GM12878 (cell line): Measurements from ENCODE around the gene TANC1. TPM values are rescaled to one million over a fixed set of nuclear protein-coding genes. Genes with fewer than 3 reads are reported as not detected.

Source experiments
- ATAC-seq: fragments of 200-7000 bp; cut with Tn5 transposase; 3 replicates; pipeline ENCODE4 v1.9.1; 2020; ENCODE audit warnings: mild to moderate bottlenecking, moderate library complexity
- BruUV-seq: library from RNA; stranded (reverse); fragments of 400-500 nt; replicated peaks from 2 replicates; lab custom pipeline; 2021; lab: Mats Ljungman, UMichigan
- CTCF ChIA-PET: fragments of 300-600 bp; sonication (Branson Sonifier 250); formaldehyde crosslinking; extraction: SDS; loops from one replicate; lab custom pipeline; 2021; ENCODE audit warnings: inconsistent platforms; lab: Yijun Ruan, JAX
- POLR2A ChIA-PET: fragments of 350-600 bp; formaldehyde crosslinking; extraction: SDS; loops from one replicate; lab custom pipeline; 2021; ENCODE audit warnings: inconsistent platforms; lab: Charles Lee
- RAD21 ChIA-PET: fragments of 300-600 bp; sonication (Branson Sonifier 250); formaldehyde crosslinking; loops from one replicate; lab custom pipeline; 2023; ENCODE audit warnings: antibody characterized with exemption; ENCODE audit not compliant: unreplicated experiment; lab: Charles Lee
- SMC1A ChIA-PET: fragments of 300-600 bp; sonication (Branson Sonifier 250); formaldehyde crosslinking; loops from one replicate; lab custom pipeline; 2023; ENCODE audit not compliant: unreplicated experiment, uncharacterized antibody; lab: Charles Lee
- DNase-seq: peaks from one replicate; pipeline ENCODE4 v3.0.0-alpha.2; 2011; ENCODE audit warnings: low read depth, low spot score
- FAIRE-seq: peaks from 3 replicates; lab custom pipeline; 2011; peaks lifted over from hg19 to GRCh38; lab: Jason Lieb, UNC
- H2AFZ ChIP-seq: 2 replicates; pipeline ENCODE4 v1.6.0; 2011; ENCODE audit warnings: low read depth, low read length, control low read depth; ENCODE audit not compliant: control insufficient read depth
- H3K27ac ChIP-seq: 2 replicates; pipeline ENCODE4 v1.5.1; 2011; ENCODE audit warnings: control low read depth; ENCODE audit not compliant: control insufficient read depth, insufficient read depth
- H3K27me3 ChIP-seq, 2 experiments: replicated peaks in 1 of 2; 2 replicates each; pipeline versions ENCODE4 v1.6.0 to v1.6.1; 2011; ENCODE audit warnings: low read length in 1 of 2; ENCODE audit not compliant: control insufficient read depth in 2 of 2, insufficient read depth in 2 of 2
- H3K36me3 ChIP-seq, 2 experiments: 2 replicates each; pipeline ENCODE4 v1.5.1; 2011; ENCODE audit warnings: low read length in 1 of 2; ENCODE audit not compliant: control insufficient read depth in 2 of 2, insufficient read depth in 2 of 2
- H3K4me1 ChIP-seq: 2 replicates; pipeline ENCODE4 v1.6.1; 2011; ENCODE audit warnings: mild to moderate bottlenecking, low read length, moderate library complexity, mixed read lengths; ENCODE audit not compliant: control insufficient read depth, insufficient read depth
- H3K4me2 ChIP-seq: 2 replicates; pipeline ENCODE4 v1.6.0; 2011; ENCODE audit warnings: control low read depth; ENCODE audit not compliant: control insufficient read depth, insufficient read depth
- H3K4me3 ChIP-seq: fragments of 200-600 bp; sonication (generic); 2 replicates; pipeline ENCODE4 v1.5.1; 2016
- H3K79me2 ChIP-seq: 2 replicates; pipeline ENCODE4 v1.6.0; 2011; ENCODE audit warnings: low read length; ENCODE audit not compliant: control insufficient read depth, insufficient read depth
- H3K9ac ChIP-seq: 2 replicates; pipeline ENCODE4 v1.8.0; 2011; ENCODE audit warnings: low read length, control low read depth, mixed read lengths; ENCODE audit not compliant: control insufficient read depth, insufficient read depth
- H3K9me3 ChIP-seq: replicated peaks from 3 replicates; pipeline ENCODE4 v1.5.1; 2011; ENCODE audit warnings: mild to moderate bottlenecking, low read length; ENCODE audit not compliant: control insufficient read depth, insufficient read depth
- H4K20me1 ChIP-seq: 2 replicates; pipeline ENCODE4 v1.6.0; 2011; ENCODE audit not compliant: control insufficient read depth, insufficient read depth
- BMI1 ChIP-seq: fragments of 450-650 bp; IDR thresholded peaks from 2 replicates; pipeline ENCODE4 v1.6.1; 2016; ENCODE audit warnings: mild to moderate bottlenecking, moderate library complexity, borderline replicate concordance
- EGR1 ChIP-seq, 2 experiments: IDR thresholded peaks; 1 replicate in 1 of 2; 2 replicates in 1 of 2; pipeline ENCODE4 v1.6.1; 2011 to 2012; ENCODE audit warnings: low read depth in 2 of 2, low read length in 2 of 2, borderline replicate concordance in 1 of 2, mild to moderate bottlenecking in 1 of 2, moderate library complexity in 1 of 2
- ETV6 ChIP-seq, 2 experiments: fragments of 450-650 bp in 1 of 2; IDR thresholded peaks in 1 of 2; conservative IDR thresholded peaks in 1 of 2; 2 replicates each; pipeline ENCODE4 v1.6.1; 2014; ENCODE audit warnings: antibody characterized with exemption in 1 of 2, borderline replicate concordance in 1 of 2, low read depth in 1 of 2, mild to moderate bottlenecking in 1 of 2, moderate library complexity in 1 of 2
- EZH2 ChIP-seq: IDR thresholded peaks from 2 replicates; pipeline ENCODE4 v1.6.1; 2012; ENCODE audit warnings: low read depth, mild to moderate bottlenecking, control low read depth, inconsistent platforms, low read length, borderline replicate concordance; ENCODE audit not compliant: control insufficient read depth
- GABPA ChIP-seq: IDR thresholded peaks from 2 replicates; pipeline ENCODE4 v1.6.1; 2014; ENCODE audit warnings: antibody characterized with exemption, low read depth, mild to moderate bottlenecking, inconsistent platforms
- IRF4 ChIP-seq: IDR thresholded peaks from 2 replicates; pipeline ENCODE4 v1.6.1; 2011; ENCODE audit warnings: low read depth, low read length
- IRF5 ChIP-seq: fragments of 450-650 bp; IDR thresholded peaks from 2 replicates; pipeline ENCODE4 v1.6.1; 2017; ENCODE audit warnings: borderline replicate concordance
- JUND ChIP-seq: IDR thresholded peaks from 2 replicates; pipeline ENCODE4 v1.6.1; 2012; ENCODE audit warnings: low read depth, mild to moderate bottlenecking, low read length, improper control_type of control experiment, moderate library complexity
- MEF2B ChIP-seq: fragments of 450-650 bp; IDR thresholded peaks from 2 replicates; pipeline ENCODE4 v1.6.1; 2018; ENCODE audit warnings: mild to moderate bottlenecking, moderate library complexity; ENCODE audit not compliant: partially characterized antibody, poor library complexity, severe bottlenecking
- NFYA ChIP-seq: IDR thresholded peaks from 2 replicates; pipeline ENCODE4 v1.6.1; 2011; ENCODE audit warnings: low read depth, mild to moderate bottlenecking, low read length, improper control_type of control experiment, borderline replicate concordance
- PAX8 ChIP-seq: fragments of 450-650 bp; IDR thresholded peaks from 2 replicates; pipeline ENCODE4 v1.6.1; 2017; ENCODE audit warnings: mild to moderate bottlenecking, moderate library complexity
- POLR2AphosphoS5 ChIP-seq: IDR thresholded peaks from 2 replicates; pipeline ENCODE4 v1.6.1; 2011; ENCODE audit warnings: mild to moderate bottlenecking, low read length, inconsistent platforms
- SP1 ChIP-seq: IDR thresholded peaks from one replicate; pipeline ENCODE4 v1.6.1; 2011; ENCODE audit warnings: low read depth, low read length
- SREBF2 ChIP-seq: IDR thresholded peaks from 2 replicates; pipeline ENCODE4 v1.6.1; 2012; ENCODE audit warnings: mild to moderate bottlenecking, low read length
- SRF ChIP-seq, 2 experiments: IDR thresholded peaks; 2 replicates each; pipeline ENCODE4 v1.6.1; 2011; ENCODE audit warnings: low read depth in 2 of 2, low read length in 2 of 2, mild to moderate bottlenecking in 1 of 2, moderate library complexity in 1 of 2
- STAT1 ChIP-seq: fragments of 450-650 bp; conservative IDR thresholded peaks from 2 replicates; pipeline ENCODE4 v1.6.1; 2014; ENCODE audit warnings: antibody characterized with exemption, mild to moderate bottlenecking
- TARDBP ChIP-seq: IDR thresholded peaks from 2 replicates; pipeline ENCODE4 v1.6.1; 2016; ENCODE audit warnings: borderline replicate concordance
- TCF12 ChIP-seq: IDR thresholded peaks from 2 replicates; pipeline ENCODE4 v1.6.1; 2011; ENCODE audit warnings: low read depth, mild to moderate bottlenecking, low read length
- TCF7 ChIP-seq: IDR thresholded peaks from 2 replicates; pipeline ENCODE4 v1.6.1; 2014; ENCODE audit warnings: antibody characterized with exemption, borderline replicate concordance
- ZBTB40 ChIP-seq: fragments of 450-650 bp; IDR thresholded peaks from 2 replicates; pipeline ENCODE4 v1.6.1; 2016; ENCODE audit warnings: mild to moderate bottlenecking, moderate library complexity, borderline replicate concordance
- WGBS: methylation state at CpG from one replicate; pipeline ENCODE4 v1.1.6; 2016; ENCODE audit warnings: low lambda C conversion rate; ENCODE audit not compliant: insufficient replicate concordance, insufficient coverage; ENCODE audit errors: missing lambda C conversion rate; 5-methylcytosine and 5-hydroxymethylcytosine counted together
- in situ Hi-C: fragments of 300-500 bp; cut with MboI; formaldehyde crosslinking; loops from 9 replicates; pipeline ENCODE4 v1.14.3; 2018; ENCODE audit warnings: mixed read lengths
- intact Hi-C: fragments of 100-400 bp; cut with micrococcal nuclease; formaldehyde crosslinking; loops from one replicate; pipeline ENCODE4 v1.14.2; 2022; ENCODE audit not compliant: unreplicated experiment
- polyA plus RNA-seq, 11 experiments: library from polyadenylated mRNA; depleted of rRNA in 4 of 11; unstranded in 6 of 11; stranded (reverse) in 5 of 11; fragments of >200 nt; fragmentation: Nextera tagmentation in 4 of 11; fragmentation: Illumina TruSeq in 1 of 11; extraction: Ambion mirVana in 4 of 11; extraction: Trizol in 1 of 11; gene quantifications; 1 replicate in 1 of 11; 2 replicates in 10 of 11; pipeline versions ENCODE4 v1.2.1 to v1.2.3, GENCODE V29; 2011 to 2016; ENCODE audit warnings: inconsistent platforms in 2 of 11, missing spikeins in 2 of 11, low read depth in 1 of 11
- total RNA-seq, 4 experiments: library from RNA; depleted of rRNA in 3 of 4; stranded (reverse); fragments of >200 nt in 3 of 4; fragmentation: Illumina TruSeq in 1 of 4; extraction: Trizol in 1 of 4; gene quantifications; 2 replicates each; pipeline versions ENCODE4 v1.2.1 to v1.2.3, GENCODE V29; 2013 to 2021

The TANC1 gene
- total and polyA plus RNA-seq, 10 of the 15 experiments (the other 5 are each of a cell fraction or from before 2014, with no cell fraction given) = 0.05 to 5.0 (median 0.34) TPM

GRCh38 chr2:159012142-159012541 lies 43.7 kb downstream of the TANC1 start (continued):
- TF ChIP-seq SRF (IDR thresholded peaks at IDR 0.05; ENCODE audit: low read depth in 2 of 2, low read length in 2 of 2) (no peak), TCF7 (no peak)

GRCh38 chr2:159013103-159013502 lies 44.7 kb downstream of the TANC1 start:
- CTCF ChIA-PET = no interaction called here
- Histone ChIP-seq H3K27ac (no peak overlapping the region), H3K27me3 (no peaks in the 10 kb centered on the region), H3K36me3 (no peaks in the 10 kb centered on the region), H4K20me1 (no peaks in the 10 kb centered on the region), H2AFZ (no peak overlapping the region), H3K79me2 (no peaks in the 10 kb centered on the region)
- no peak for ATAC-seq
- TF ChIP-seq SREBF2 (no peak), EZH2 (no peak), TCF7 (no peak), TARDBP (no peak), PAX8 (no peak), IRF4 (no peak), BMI1 (no peak), ZBTB40 (no peak), POLR2AphosphoS5 (no peak), SP1 (no peak), NFYA (no peak), EGR1 (IDR thresholded peaks at IDR 0.05; ENCODE audit: borderline replicate concordance in 1 of 2, low read depth in 2 of 2, low read length in 2 of 2) (no peak), IRF5 (no peak), MEF2B (no peak), TCF12 (no peak), STAT1 (no peak), GABPA (no peak), ETV6 (conservative IDR thresholded peaks at IDR 0.05 in 1 of 2, IDR thresholded peaks at IDR 0.05 in 1 of 2; ENCODE audit: borderline replicate concordance in 1 of 2, low read depth in 1 of 2) (no peak), JUND (no peak)
- TF ChIP-seq, all 136 proteins: peak for 0
- Histone ChIP-seq H3K4me2 (no peak overlapping the region), H3K9ac (no peak overlapping the region), H3K4me3 (no peak overlapping the region), H3K9me3 (peaks cover 1% of the 10 kb centered on the region; the same call in 1 of the 3 replicates), H3K4me1 (no peaks in the 10 kb centered on the region)
- ChIA-PET POLR2A (no interaction called here), SMC1A (no interaction called here), RAD21 (no interaction called here)
- FAIRE-seq = no peak
- no peak for DNase-seq
- BruUV-seq = no TSS peak
- intact Hi-C loops = no loop called here
- in situ Hi-C loops = no loop called here
- 18% methylated on average over 3 of the region's 3 CpGs for WGBS
